ENCODE measurements around the gene PRKCA.

The PRKCA gene

DNA sequence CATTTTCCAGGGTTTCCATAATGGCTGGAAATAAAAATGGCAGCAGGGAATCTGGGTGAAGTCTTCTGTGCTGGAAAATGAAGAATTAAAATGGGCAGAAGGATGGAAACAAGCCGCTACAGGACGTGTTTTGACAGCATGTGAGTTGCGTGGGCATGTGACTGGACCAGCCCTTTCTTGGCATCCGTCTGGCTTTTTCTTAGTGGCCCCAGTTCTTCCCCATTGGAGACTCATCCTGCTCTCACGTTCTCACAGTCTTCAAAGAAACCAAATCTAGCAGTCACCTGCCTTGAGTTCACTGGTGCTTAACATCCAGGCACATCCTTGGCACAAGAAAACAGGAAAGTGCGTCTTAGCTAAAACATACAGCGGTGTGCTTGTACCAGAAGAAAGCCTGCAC, 352.4 kb downstream of the PRKCA start:
- no peak for DNase-seq (ENCODE audit: low read depth in 2 of 2)

- no peak for DNase-seq (ENCODE audit: low read depth in 2 of 2)
Measured at GRCh38 chr17:66655461-66655860, 353.0 kb downstream of the PRKCA start.

- DNase-seq (ENCODE audit: low read depth in 2 of 2) = peak; percentile 42 to 57
Measured at GRCh38 chr17:66655861-66656260, 353.4 kb downstream of the PRKCA start.

- DNase-seq (ENCODE audit: low read depth in 2 of 2) = no peak
Measured at GRCh38 chr17:66661411-66662256, 359.2 kb downstream of the PRKCA start.

- DNase-seq (ENCODE audit: low read depth in 2 of 2) = no peak
Measured at GRCh38 chr17:66662496-66662895, 360.1 kb downstream of the PRKCA start.

DNA sequence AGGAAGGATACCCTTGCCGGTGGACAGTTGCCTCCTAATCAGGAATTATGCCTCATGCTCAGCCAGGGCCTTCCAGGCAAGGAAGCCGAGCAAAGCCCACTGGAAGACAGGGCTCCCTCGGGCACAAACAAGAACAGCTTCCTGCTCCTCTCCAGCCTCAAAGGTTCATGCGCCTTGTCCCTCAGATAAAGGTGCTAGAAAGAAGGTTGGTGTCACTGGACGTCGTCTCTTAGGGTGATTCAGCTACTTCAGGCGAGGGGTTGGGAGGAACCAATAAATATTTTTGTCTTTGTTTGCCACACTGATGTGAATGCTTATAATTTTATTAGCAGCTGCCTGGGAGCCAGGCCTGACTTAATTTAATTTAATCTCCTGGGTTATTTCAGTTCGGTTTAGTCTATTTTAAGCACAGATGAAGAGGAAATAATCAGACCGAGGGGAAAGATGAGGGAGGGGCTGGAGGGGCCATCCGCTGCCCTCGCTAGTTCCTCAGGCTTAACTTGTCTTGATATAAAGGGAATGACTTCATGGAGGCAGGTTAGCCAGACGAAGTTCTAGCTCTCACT, 360.7 kb downstream of the PRKCA start:
- no peak for DNase-seq (ENCODE audit: low read depth in 2 of 2)

DNA sequence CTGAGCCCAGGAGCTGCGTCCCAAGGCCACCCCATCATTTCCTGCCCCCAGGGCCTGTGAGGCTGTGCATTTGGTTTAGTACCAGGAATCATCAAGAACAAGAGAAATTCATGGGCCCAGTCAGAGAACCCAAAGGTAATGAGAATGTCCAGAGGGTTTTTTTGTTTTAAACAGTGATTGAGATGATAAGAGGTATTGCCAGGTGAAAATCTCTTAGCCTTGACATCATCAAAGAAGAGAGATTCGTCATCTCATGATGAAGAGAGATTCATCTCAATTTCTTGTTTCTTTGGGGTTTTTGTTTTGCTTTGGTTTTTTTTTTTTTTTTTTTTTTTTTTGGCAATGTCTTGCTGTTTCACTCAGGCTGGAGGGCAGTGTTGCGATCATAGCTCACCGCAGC, 361.9 kb downstream of the PRKCA start:
- DNase-seq (ENCODE audit: low read depth in 2 of 2) = no peak

GRCh38 chr17:66665194-66665593, 362.8 kb downstream of the PRKCA start:
- DNase-seq (ENCODE audit: low read depth in 2 of 2) = no peak

- DNase-seq (ENCODE audit: low read depth in 2 of 2) = no peak
Measured at GRCh38 chr17:66667090-66667489, 364.7 kb downstream of the PRKCA start.

DNA sequence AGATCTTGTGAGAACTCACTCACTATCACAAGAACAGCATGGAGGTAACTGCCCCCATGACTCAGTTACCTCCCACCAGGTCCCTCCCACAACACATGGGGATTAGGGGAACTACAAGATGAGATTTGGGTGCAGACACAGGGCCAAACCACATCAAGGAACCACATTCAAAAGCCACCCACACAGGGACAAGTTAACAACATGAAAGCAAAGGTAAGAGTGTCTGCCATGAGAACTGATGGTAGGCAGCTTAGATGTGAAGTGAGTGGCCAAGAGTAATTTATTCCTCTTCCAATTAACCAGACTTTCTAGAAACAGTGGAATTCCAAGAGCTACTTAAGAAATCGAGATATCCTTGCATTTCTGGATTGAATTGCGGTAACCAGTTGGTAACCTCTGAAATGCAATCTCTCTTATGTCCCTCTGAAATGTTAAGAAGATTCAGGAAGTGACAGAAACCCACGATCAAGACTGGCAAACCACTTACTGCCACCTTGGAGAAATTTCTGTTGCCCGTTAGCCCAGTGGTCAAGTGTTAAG, 365.1 kb downstream of the PRKCA start:
- DNase-seq (ENCODE audit: low read depth in 2 of 2) = peak; percentile 61 to 70

DNA sequence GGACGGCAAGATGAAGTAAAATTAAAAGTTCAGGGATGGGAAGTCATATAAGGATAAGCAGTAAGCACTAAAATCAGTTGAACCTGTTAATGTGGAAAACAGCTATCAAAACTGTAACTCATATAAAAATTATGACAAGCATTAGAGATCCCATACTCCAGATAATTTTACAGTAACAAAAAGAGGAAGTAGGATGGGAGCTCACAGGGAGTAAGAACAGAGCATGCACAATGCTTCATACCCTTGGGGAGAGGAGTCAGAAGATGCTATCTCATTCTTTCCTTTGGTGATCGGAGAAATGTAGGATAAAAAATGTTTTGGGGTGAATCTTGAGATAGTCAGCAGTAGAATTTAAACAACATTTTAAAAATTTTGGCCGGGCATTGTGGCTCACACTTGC, 367.8 kb downstream of the PRKCA start:
- DNase-seq (ENCODE audit: low read depth in 2 of 2) = no peak

GRCh38 chr17:66671156-66671555, 368.7 kb downstream of the PRKCA start:
- DNase-seq (ENCODE audit: low read depth in 2 of 2) = no peak

GRCh38 chr17:66673668-66674276, 371.4 kb downstream of the PRKCA start:
- no peak for DNase-seq (ENCODE audit: low read depth in 2 of 2)

DNA sequence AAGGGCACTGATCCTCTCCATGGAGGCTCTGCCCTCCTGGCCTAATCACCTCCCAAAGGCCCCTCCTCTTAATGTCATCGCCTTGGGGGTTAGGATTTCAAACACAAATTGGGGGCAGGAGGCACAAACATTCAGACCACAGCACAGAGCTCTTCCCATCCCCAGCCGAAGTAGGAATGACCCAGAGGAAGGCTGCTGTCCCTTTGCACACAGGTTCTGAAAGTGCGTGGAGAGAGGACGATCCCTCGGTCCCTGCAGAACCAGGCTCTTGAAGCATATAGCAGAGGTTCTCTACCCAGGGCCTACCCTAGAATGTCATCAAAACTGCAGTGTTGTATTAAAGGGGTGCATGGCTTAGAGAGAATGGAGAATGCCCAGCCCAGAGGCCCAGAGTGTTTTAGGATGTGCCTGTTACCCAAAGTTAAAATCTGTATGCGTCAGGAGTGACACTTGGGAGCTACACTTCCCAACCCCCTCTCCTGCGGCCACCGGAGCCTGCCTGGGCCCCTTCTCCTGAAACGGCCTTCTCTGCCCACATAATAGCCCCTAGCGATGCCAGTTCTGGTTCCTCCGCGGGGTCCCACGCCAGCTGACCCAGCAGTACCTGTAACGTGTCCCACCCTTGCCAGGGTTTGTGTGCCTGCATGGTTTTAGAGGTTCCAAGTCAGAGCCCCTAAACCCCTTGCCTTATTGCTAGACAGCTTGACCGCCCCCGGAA, 373.0 kb downstream of the PRKCA start:
- no peak for DNase-seq (ENCODE audit: low read depth in 2 of 2)

DNA sequence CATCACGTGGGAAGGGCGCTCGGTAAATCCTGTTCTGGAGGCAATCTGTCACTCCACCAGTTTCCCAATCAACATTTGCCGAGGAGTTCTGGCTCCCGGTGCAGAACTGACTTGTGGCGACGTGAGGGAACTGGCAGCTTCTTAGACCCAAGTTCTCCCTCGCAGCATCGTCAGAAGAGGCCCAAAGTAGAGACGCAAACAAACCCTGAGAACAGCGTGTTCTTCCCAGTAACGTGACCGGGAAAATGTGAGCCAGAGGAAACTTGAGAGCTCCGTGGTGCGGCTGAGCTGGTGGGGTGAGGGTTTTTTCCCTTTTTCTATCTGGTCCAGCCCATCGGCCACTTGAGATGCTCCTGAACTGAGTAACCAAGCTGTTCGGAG, 373.6 kb downstream of the PRKCA start:
- no peak for DNase-seq (ENCODE audit: low read depth in 2 of 2)

- DNase-seq (ENCODE audit: low read depth in 2 of 2) = no peak
Measured at GRCh38 chr17:66676421-66676820, 374.0 kb downstream of the PRKCA start.

GRCh38 chr17:66677201-66677981, 375.0 kb downstream of the PRKCA start:
- no peak for DNase-seq (ENCODE audit: low read depth in 2 of 2)

GRCh38 chr17:66678061-66678460, 375.6 kb downstream of the PRKCA start:
- DNase-seq (ENCODE audit: low read depth in 2 of 2) = no peak

DNA sequence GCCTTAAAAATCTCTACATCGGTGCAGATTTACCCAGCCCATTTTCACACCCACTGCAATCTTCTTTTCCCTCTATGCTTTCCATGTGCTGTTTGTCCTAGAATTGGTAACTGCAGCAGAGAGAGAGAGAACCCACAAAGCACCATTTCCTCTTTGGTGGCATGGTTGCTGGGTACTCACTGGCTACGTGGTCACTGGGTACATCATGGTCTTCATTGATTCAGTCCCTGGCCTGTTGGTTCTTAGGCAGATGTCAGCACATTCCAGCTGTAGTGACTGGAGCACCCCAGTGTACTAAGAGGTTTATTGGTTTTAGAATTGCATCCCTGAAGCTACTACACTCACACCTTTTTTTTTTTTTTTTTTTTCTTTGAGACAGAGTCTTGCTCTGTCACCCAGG, 376.4 kb downstream of the PRKCA start:
- no peak for DNase-seq (ENCODE audit: low read depth in 2 of 2)

- no peak for DNase-seq (ENCODE audit: low read depth in 2 of 2)
Measured at GRCh38 chr17:66679631-66680517, 377.5 kb downstream of the PRKCA start.
